Activated CD8-positive, alpha-beta memory T cell treated with anti-CD3 and anti-CD28 coated beads for 4 hours (primary cell): ENCODE data around the gene MC5R.
"Not testable (repeated sequence)": the region's sequence is repeated elsewhere in the genome, so short reads cannot be mapped to it uniquely, and the experiment has no call there.

Source experiments
- DNase-seq, 2 donors: peaks; one replicate each; pipeline ENCODE4 v3.0.0-alpha.2; 2020; ENCODE audit warnings: low read depth in 2 of 2

Gene MC5R

DNA sequence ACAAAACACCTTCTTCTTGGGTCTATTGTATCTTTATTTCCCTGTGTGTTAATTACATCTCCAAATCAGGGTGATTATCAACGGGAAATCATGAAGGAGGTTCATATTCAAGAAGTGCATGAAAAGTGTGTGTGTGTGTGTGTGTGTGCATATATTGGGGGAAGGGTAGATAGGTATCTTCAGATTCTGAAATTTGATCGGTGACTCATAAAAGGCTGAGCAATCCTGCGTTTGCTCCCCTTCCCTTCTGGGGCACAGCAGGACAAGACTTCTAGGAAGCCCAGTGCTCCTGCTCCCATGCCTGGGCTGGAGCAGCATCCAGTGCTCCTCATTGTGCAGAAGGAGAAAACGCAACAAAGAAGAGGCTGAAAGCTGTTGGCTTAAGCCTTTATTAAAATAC lies 25.8 kb downstream of the MC5R start:
- no peak for DNase-seq

GRCh38 chr18:13862898-13863297 lies 38.9 kb downstream of the MC5R start:
- not testable (repeated sequence) for DNase-seq

DNA sequence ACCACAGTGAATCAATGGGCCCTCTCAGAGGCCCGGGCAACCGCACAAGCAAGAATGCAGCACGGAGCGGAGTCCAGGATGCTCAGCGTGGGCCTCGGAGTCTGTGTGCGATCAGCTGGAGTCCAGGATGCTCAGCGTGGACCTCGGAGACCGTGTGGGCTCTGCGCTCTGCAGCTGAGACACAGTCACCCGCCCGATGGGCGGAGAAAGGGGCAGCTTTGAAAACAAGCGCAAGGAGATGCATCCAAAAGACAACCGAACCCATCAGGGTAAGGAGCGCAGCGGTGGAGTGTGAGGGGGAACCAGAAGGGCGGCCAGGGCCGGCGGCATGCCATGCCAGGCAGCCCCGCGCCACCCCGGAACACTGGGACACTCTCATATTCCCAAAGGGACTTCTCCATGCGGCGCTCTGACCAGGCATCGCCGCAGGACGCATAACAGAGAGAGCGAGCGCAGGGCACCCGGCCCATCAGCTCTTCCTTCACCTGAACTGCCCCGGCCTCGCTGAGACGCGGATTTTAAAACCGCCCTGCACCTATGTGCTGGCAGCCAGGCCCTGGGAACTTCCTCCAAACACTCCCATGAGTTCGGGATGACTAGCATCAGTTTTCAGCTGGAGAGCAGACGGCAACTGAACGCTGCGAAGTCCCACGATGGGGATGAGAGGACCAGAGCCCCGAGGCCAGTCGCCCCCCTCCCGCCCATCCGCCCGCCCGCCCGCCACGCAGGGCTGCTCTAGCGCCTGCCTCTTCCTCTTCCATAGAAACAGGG lies 44.7 kb downstream of the MC5R start:
- DNase-seq = no peak

- DNase-seq = no peak
Measured at GRCh38 chr18:13871701-13872100, 47.8 kb downstream of the MC5R start.

DNA sequence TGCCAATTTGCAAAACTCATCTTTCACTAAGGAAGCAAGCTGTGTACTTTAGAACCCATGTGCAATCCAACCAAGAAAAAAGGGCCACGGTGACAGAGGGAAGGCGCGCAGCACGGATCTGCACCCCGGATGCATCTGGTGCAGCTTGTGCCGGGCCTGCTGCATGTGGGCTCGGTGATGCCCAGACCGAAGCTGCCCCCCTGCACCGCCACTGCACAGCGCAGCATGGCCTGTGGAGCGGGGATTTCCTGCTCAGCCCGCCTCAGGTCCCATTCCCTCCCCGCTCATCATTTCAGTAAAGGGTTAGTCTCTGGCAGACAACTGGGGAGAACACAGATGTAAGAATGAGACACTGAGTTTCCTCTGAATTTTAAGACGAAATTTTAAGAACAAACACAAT lies 48.4 kb downstream of the MC5R start:
- DNase-seq = no peak

DNA sequence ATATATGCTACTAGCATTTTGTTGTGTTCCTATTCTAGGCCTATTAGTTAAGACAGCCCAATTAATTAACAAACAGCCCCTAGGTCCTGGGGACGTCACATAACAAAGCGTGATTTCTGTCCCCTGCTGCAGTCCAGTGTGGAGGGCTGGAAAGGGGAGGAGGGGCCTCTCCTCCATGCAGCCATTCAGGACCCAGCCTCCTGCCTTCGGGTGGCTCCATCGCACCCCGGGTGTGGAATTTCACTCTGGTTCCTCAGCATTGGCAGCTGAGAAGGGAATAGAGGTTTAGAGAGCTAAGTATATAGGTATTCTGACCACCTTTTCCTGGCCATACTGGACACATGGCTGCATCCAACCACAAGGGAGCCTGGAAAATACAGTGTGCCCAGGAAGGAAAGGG lies 49.0 kb downstream of the MC5R start:
- no peak for DNase-seq

DNA sequence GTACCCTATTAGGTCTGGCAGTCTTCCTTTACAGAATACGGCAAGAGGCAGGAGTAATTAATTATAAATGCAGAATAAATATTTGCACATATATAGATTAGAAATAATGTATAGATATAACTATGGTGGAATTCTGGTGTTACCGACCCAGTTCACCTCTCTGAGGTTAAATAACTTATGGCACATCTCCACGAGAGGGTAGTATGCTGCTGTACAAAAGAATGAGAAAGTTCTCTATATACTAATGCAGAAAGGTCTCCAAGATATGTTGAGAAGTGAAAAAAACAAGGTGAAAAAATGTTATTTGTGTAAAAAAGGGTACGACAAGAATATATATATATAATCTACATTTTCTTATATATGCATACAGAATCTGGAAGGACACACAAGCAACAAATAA lies 50.6 kb downstream of the MC5R start:
- no peak for DNase-seq
